Measurements from ENCODE around the gene GALNTL6. TPM values are rescaled to one million over a fixed set of nuclear protein-coding genes. Genes with fewer than 3 reads are reported as not detected.
A peak's percentile ranks its signal among the peaks of the same experiment; 100 is the strongest.

Gene GALNTL6
- total RNA-seq, 1 donor from 2014 or later = 0.61 TPM

DNA sequence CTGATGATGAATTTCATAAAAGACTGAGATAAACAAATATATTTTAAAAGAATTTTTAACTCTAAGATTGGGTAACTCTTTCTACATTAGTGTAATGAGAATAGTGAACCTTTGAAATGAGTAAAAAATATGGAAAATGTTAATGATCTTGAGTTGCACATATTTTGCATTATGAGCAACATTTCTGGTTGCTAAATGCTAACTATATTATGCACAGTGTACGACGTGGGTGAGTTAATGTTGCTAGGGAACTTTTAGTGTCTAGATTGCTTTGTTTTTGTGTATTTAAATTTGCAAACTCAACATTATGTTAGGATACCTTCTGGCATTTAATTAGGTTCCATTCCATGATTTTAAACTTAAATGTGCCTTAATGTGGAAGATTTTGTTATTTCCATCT, 742.5 kb downstream of the GALNTL6 start:
- H3K9me3 Mint-ChIP-seq (ENCODE audit: unreplicated experiment) = no peaks in the 10 kb centered on the region
- FAIRE-seq = no peak
- Histone ChIP-seq H3K27ac (ENCODE audit: low read depth, low read length) (no peak overlapping the region), H3K9ac (ENCODE audit: low read length) (no peak overlapping the region), H3K79me2 (ENCODE audit: insufficient read depth, low read length) (no peaks in the 10 kb centered on the region), H3K9me3 (ENCODE audit: insufficient read depth, low read depth, low read length) (no peaks in the 10 kb centered on the region), H3K4me1 (ENCODE audit: insufficient read depth, low read length) (no peaks in the 10 kb centered on the region), H3K4me3 (ENCODE audit: insufficient read depth, low read depth, low read length) (no peak overlapping the region), H3K27me3 (ENCODE audit: insufficient read depth, low read length) (no peaks in the 10 kb centered on the region), H2AFZ (ENCODE audit: low read depth, low read length) (no peak overlapping the region), H3K4me2 (ENCODE audit: low read length) (no peak overlapping the region), H4K20me1 (ENCODE audit: insufficient read depth, low read length) (no peaks in the 10 kb centered on the region), H3K36me3 (ENCODE audit: insufficient read depth, low read length) (no peaks in the 10 kb centered on the region)
- no peaks in the 10 kb centered on the region for H3K36me3 Mint-ChIP-seq (ENCODE audit: low read depth, unreplicated experiment)
- H3K4me3 Mint-ChIP-seq (ENCODE audit: unreplicated experiment) = no peak overlapping the region
- no peaks in the 10 kb centered on the region for H3K4me1 Mint-ChIP-seq (ENCODE audit: low read depth, unreplicated experiment)
- DNase-seq (ENCODE audit: low read depth) = no peak
- TF ChIP-seq CTCF (IDR thresholded peaks at IDR 0.05; ENCODE audit: insufficient read depth, low read depth, low read length) = no peak
- TF ChIP-seq EZH2 (IDR thresholded peaks at IDR 0.05; ENCODE audit: insufficient read depth, low read length) = no peak
- no peak overlapping the region for H3K27ac Mint-ChIP-seq (ENCODE audit: unreplicated experiment)
- no peaks in the 10 kb centered on the region for H3K27me3 Mint-ChIP-seq (ENCODE audit: low read depth, unreplicated experiment)

DNA sequence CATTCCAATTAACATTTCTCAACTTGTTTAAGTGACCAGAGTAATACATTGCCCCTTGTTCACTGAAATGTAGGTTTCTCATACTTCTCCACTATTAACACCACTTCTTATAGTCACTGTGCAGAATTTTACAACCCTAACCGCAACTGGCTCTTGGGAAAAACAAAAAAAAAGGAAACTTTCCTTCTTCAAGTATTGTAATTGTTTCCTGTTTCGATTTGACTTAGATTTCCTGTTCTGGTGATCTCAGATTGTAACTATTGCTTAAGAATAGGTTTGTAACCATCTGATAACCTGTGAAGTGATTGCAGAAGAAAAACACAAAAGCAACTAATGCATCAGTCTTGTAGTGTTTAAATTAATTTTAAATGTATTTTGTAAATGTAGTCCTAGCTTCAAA, 760.7 kb downstream of the GALNTL6 start:
- no peak overlapping the region for H3K4me3 Mint-ChIP-seq (ENCODE audit: unreplicated experiment)
- H3K27me3 Mint-ChIP-seq (ENCODE audit: low read depth, unreplicated experiment) = no peaks in the 10 kb centered on the region
- H3K9me3 Mint-ChIP-seq (ENCODE audit: unreplicated experiment) = no peaks in the 10 kb centered on the region
- H3K4me1 ChIP-seq (ENCODE audit: insufficient read depth, low read length) = peaks cover 3% of the 10 kb centered on the region
- H4K20me1 ChIP-seq (ENCODE audit: insufficient read depth, low read length) = no peaks in the 10 kb centered on the region
- H3K4me3 ChIP-seq (ENCODE audit: insufficient read depth, low read depth, low read length) = no peak overlapping the region
- TF ChIP-seq CTCF (IDR thresholded peaks at IDR 0.05; ENCODE audit: insufficient read depth, low read depth, low read length) = no peak
- TF ChIP-seq EZH2 (IDR thresholded peaks at IDR 0.05; ENCODE audit: insufficient read depth, low read length) = no peak
- H3K27me3 ChIP-seq (ENCODE audit: insufficient read depth, low read length) = no peaks in the 10 kb centered on the region
- no peak overlapping the region for H2AFZ ChIP-seq (ENCODE audit: low read depth, low read length)
- peaks cover 2% of the 10 kb centered on the region for H3K4me1 Mint-ChIP-seq (ENCODE audit: low read depth, unreplicated experiment)
- H3K79me2 ChIP-seq (ENCODE audit: insufficient read depth, low read length) = no peaks in the 10 kb centered on the region
- no peak overlapping the region for H3K27ac Mint-ChIP-seq (ENCODE audit: unreplicated experiment)
- H3K9me3 ChIP-seq (ENCODE audit: insufficient read depth, low read depth, low read length) = no peaks in the 10 kb centered on the region
- no peaks in the 10 kb centered on the region for H3K36me3 ChIP-seq (ENCODE audit: insufficient read depth, low read length)
- no peak overlapping the region for H3K27ac ChIP-seq (ENCODE audit: low read depth, low read length)
- no peak overlapping the region for H3K9ac ChIP-seq (ENCODE audit: low read length)
- H3K4me2 ChIP-seq (ENCODE audit: low read length) = no peak overlapping the region
- DNase-seq (ENCODE audit: low read depth) (no peak), FAIRE-seq (no peak)
- no peaks in the 10 kb centered on the region for H3K36me3 Mint-ChIP-seq (ENCODE audit: low read depth, unreplicated experiment)

DNA sequence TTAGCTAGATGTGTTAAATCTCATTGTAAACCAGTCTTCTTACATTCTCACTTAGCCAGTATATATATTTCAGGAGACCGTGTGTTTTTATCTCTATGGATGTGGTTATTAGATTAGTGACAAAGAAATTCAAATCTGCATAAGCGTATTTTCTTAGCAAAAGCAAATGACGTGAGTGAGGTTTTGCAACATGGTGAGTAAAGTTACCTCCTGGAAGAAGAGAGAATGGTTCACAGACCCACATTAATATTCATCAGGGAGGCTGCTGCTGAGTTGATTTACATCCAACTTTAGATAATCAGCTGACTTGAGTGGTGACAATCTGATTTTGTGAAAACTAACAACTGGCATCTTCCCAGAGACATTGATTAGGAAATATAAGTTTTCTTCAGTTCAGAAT, 765.5 kb downstream of the GALNTL6 start:
- Mint-ChIP-seq H3K4me1 (ENCODE audit: low read depth, unreplicated experiment) (peaks cover 2% of the 10 kb centered on the region), H3K27ac (ENCODE audit: unreplicated experiment) (no peak overlapping the region)

More for the DNA sequence above, 765.5 kb downstream of the GALNTL6 start:
- Histone ChIP-seq H3K27ac (ENCODE audit: low read depth, low read length) (peak overlapping the region; percentile 9), H3K4me3 (ENCODE audit: insufficient read depth, low read depth, low read length) (no peak overlapping the region), H4K20me1 (ENCODE audit: insufficient read depth, low read length) (no peaks in the 10 kb centered on the region), H3K79me2 (ENCODE audit: insufficient read depth, low read length) (no peaks in the 10 kb centered on the region), H3K4me2 (ENCODE audit: low read length) (no peak overlapping the region), H3K27me3 (ENCODE audit: insufficient read depth, low read length) (no peaks in the 10 kb centered on the region), H3K4me1 (ENCODE audit: insufficient read depth, low read length) (peaks cover 3% of the 10 kb centered on the region), H3K9me3 (ENCODE audit: insufficient read depth, low read depth, low read length) (no peaks in the 10 kb centered on the region), H3K36me3 (ENCODE audit: insufficient read depth, low read length) (no peaks in the 10 kb centered on the region), H2AFZ (ENCODE audit: low read depth, low read length) (no peak overlapping the region), H3K9ac (ENCODE audit: low read length) (no peak overlapping the region)
- Mint-ChIP-seq H3K9me3 (ENCODE audit: unreplicated experiment) (peaks cover 3% of the 10 kb centered on the region), H3K36me3 (ENCODE audit: low read depth, unreplicated experiment) (no peaks in the 10 kb centered on the region), H3K4me3 (ENCODE audit: unreplicated experiment) (no peak overlapping the region), H3K27me3 (ENCODE audit: low read depth, unreplicated experiment) (no peaks in the 10 kb centered on the region)
- DNase-seq (ENCODE audit: low read depth) = peak; percentile 12
- FAIRE-seq = no peak
- no peak for TF ChIP-seq CTCF (IDR thresholded peaks at IDR 0.05; ENCODE audit: insufficient read depth, low read depth, low read length)
- no peak for TF ChIP-seq EZH2 (IDR thresholded peaks at IDR 0.05; ENCODE audit: insufficient read depth, low read length)
